Islet of Langerhans (tissue), 1 donor: ENCODE results near the gene CAMK2D.

Source experiments
- FAIRE-seq: peaks from one replicate; lab custom pipeline; 2011; peaks lifted over from hg19 to GRCh38; lab: Jason Lieb, UNC

The CAMK2D gene

GRCh38 chr4:113637823-113638561, 123.5 kb downstream of the CAMK2D start:
- FAIRE-seq = peak; percentile 95

DNA sequence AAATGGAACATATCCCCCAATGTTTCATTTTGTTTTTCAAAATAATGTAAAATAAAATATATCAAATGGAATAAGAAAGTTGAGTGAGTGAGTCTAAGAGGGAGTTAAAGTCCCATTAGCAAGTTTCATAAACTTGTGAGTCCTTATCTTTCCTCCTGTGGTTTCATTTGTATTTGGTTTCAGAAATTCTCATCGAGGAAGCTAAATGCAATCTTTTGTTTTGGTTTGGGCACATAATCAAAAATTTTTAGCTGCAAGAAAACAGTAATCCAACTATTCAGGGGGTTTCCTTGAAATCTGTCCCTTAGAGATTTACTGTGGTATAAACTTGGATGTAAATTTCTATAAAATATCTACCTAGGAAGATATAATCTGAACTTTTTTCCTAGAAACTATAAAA, 124.2 kb downstream of the CAMK2D start:
- peak; percentile 68 for FAIRE-seq

GRCh38 chr4:113636877-113637276, 124.7 kb downstream of the CAMK2D start:
- no peak for FAIRE-seq

- FAIRE-seq = no peak
These were observed 125.1 kb downstream of the CAMK2D start for GRCh38 chr4:113636438-113636818.

DNA sequence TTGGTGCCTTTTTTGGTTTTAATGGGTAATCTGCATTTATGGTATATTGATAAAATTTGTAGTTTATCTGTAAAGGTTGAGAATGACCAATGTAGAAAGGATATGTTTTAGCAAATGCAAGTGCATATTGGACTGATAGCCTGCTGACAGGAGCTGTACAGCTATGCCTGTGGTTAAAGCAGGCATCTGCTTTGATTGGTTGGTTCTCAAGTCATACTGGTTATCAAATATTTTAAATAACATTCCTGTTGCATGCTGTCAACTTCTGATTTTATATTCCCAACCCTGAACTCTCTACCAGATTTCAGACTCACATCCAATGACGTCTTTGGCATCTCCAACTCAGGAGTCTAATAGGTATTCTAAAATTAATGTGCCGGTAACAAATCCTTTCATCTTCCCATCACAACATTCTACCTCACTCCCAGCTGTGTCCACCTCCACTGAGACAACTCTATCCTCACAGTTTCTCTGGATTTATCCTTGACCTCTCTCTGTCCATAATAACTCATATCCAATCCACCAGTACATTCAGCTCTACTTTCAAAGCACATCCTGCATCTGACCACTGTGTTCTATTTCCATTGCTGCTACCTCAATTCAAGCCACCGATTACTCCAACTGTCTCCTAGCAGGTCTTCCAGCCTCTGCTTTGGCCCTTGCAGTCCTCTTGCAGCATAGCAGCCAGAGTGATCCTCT, 125.7 kb downstream of the CAMK2D start:
- FAIRE-seq = no peak

DNA sequence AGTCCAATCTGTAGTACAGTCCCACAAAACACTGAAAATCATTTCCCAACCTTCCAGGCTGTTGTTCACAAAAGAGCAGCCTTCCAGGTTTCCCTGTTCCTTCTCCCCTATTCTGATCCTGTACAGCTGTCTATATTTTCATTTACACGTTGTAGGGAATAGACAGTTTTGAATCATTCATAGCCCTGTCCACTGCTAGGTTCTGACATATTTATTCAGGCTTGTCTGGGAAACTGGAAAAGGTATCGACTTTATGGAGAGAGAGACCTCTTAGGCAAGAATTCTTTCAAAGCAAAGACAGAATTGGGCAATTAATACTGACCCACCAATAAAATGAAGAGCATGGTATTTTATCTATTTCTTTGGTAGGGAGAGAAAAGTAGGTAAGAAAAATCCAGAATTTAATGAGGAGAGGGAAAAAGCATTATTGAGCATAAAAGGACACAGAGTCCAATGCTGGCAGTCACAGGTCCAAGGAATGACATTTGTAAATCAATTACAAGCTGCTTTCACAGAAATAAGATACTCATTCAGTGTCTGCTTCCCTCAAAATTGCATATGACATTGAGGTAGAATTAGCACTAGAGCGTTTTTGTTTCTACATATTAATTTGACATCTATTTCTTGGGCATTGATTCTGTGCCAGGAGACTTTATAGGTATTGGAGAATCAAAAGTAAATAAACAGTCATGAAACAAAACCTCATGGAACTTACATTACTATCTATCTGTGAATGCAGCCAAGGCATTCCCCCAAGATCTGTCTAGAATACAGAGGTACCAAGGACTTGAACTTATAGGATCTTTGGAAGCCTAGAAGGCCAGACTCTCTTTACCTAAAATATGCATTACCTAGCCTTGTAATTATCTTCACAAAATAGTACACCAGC, 127.2 kb downstream of the CAMK2D start:
- peak; percentile 13 for FAIRE-seq

DNA sequence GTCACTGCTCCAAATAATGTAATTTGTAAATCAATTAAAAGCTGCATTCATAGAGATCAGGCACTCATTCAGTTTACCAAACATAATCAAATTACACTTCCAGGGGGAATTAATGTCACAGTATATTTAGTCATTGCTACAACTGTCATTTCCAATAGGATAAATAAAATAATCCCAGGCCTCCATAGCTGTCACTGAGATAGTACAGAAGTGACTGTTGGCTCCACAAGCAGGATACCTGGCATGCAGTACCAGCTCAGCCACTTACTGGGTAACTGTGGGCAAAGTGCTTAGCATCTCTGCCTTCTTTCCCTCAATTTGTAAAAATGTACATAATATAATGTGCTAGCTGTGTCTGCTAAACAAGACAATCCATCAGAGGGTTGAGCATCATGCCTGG, 128.1 kb downstream of the CAMK2D start:
- FAIRE-seq = no peak

GRCh38 chr4:113628711-113629110, 132.8 kb downstream of the CAMK2D start:
- FAIRE-seq = peak; percentile 87

GRCh38 chr4:113627321-113627720, 134.2 kb downstream of the CAMK2D start:
- FAIRE-seq = no peak

- no peak for FAIRE-seq
These were observed 135.6 kb downstream of the CAMK2D start for GRCh38 chr4:113625902-113626301.

DNA sequence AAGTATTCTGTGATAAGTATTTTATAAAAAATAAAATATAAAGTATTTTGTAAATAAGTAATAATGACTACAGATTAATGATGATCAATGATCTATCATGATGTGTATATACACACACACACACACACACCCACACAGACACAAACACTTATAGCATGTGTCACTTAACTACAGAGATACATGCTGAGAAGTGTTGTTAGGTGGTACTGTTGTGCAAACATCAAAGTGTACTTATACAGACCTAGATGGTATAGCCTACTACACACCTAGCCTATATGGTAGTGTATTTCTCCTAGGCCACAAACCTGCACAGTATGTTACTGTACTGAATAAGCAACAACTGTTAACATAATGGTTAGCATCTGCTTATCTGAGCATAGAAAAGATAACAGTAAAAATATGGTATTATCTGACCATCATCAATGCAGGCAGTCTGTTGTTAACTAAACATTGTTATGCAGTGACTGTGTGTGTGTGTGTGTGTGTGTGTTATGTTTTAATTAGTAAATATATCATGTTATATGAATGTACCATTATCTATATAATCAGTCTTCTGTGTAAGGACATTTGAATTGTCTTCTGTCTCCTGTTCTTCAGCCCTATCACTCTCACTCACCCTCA, 138.2 kb downstream of the CAMK2D start:
- FAIRE-seq = no peak

DNA sequence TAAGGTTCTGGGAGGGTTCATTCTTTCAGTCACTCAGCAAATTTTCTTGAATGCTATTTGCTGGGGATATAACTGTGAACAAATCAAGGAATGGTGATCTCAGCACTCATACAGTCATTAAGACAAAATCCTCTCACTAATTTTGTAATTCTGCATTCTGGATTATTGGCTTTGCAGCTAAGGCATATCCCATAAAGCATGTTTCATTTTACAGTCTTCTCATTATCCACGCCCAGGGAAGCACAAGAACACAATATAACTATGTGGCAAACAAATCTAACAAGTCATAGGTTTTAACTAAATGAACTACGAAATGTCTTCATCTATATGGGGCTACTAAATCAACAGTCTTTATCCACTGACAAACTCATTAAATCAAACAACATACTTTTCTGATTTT, 139.9 kb downstream of the CAMK2D start:
- FAIRE-seq = no peak

- no peak for FAIRE-seq
These were observed 141.5 kb downstream of the CAMK2D start for GRCh38 chr4:113620032-113620431.

- FAIRE-seq = no peak
These were observed 142.0 kb downstream of the CAMK2D start for GRCh38 chr4:113619526-113619925.

- FAIRE-seq = peak; percentile 75
These were observed 143.3 kb downstream of the CAMK2D start for GRCh38 chr4:113618205-113618604.

DNA sequence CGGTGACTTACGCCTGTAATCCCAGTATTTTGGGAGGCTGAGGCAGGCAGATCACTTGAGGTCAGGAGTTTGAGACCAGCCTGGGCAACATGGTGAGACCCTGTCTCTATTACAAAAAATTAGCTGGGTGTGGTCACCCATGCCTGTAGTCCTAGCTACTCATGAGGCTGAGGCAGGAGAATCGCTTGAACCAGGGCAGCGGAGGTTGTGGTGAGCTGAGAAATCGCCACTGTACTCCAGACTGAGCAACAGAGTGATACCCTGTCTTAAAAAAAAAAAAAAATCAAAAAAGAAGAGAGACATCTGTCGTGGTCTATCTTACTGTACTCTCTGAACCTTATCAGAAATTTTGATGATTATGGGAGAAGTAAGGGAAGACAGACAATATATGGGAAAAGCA, 144.3 kb downstream of the CAMK2D start:
- no peak for FAIRE-seq

GRCh38 chr4:113616443-113616842, 145.1 kb downstream of the CAMK2D start:
- FAIRE-seq = peak; percentile 97

- peak; percentile 43 for FAIRE-seq
These were observed 147.1 kb downstream of the CAMK2D start for GRCh38 chr4:113614414-113614813.

GRCh38 chr4:113613503-113613902, 148.0 kb downstream of the CAMK2D start:
- FAIRE-seq = peak; percentile 86

DNA sequence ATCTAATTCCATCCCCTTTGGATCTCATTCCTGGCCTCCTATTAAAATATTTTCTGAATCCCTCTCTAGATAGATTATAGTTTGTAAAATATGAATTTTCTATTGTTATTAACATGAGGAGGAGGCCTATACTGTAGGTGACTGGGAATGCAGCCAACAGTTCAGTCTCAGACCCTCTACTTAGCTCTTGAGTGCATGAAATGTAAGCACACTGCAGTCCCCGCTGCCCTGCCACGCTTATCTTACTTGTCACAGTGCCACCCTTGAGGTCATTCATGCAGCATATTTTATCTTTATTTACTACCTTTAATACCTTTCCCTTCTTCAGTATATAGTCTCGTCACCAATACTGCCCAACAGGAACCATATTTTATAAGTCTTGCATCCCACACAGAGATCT, 151.0 kb downstream of the CAMK2D start:
- no peak for FAIRE-seq

DNA sequence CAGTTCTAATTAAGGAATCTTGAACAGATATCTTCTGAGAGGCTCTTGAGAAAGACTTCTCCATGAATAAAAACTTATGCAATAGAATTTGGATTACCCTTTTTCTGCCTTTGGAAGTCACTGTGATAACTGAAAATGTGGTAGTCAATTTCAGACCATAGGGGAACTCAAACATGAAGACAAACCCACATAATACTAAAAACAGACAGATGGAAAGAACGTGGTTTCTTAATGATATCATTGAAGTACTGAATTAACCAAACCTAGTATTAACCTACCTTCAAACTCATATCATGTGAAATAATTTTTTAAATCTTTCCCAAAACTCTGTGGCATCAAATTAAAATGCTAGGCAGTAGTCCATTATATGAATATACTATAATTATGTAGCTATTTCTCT, 153.5 kb downstream of the CAMK2D start:
- FAIRE-seq = no peak

GRCh38 chr4:113607147-113607720, 154.3 kb downstream of the CAMK2D start:
- FAIRE-seq = no peak
